Esophagus (tissue), 2 donors: Measurements from ENCODE around the gene DLGAP4. TPM values are rescaled to one million over a fixed set of nuclear protein-coding genes. Genes with fewer than 3 reads are reported as not detected.
A peak's percentile ranks its signal among the peaks of the same experiment; 100 is the strongest.

ENCODE experiments used
- H3K27ac ChIP-seq, 2 donors: one replicate each; pipeline ENCODE4 v1.5.1; 2013; ENCODE audit warnings: low read depth in 2 of 2, mild to moderate bottlenecking in 2 of 2, inconsistent platforms in 1 of 2, low read length in 1 of 2, moderate library complexity in 1 of 2
- H3K27me3 ChIP-seq, 2 donors: one replicate each; pipeline ENCODE4 v1.6.1; 2013; ENCODE audit warnings: low read length in 2 of 2, control low read depth in 1 of 2, mild to moderate bottlenecking in 1 of 2; ENCODE audit not compliant: insufficient read depth in 2 of 2, control insufficient read depth in 1 of 2
- H3K36me3 ChIP-seq, 2 donors: one replicate each; pipeline ENCODE4 v1.6.1; 2013; ENCODE audit warnings: low read length in 1 of 2; ENCODE audit not compliant: control insufficient read depth in 2 of 2, insufficient read depth in 2 of 2
- H3K4me1 ChIP-seq, 2 donors: one replicate each; pipeline ENCODE4 v1.6.1; 2013; ENCODE audit warnings: low read length in 1 of 2; ENCODE audit not compliant: control insufficient read depth in 2 of 2, insufficient read depth in 2 of 2
- H3K4me3 ChIP-seq, 2 donors: one replicate each; pipeline ENCODE4 v1.5.1; 2013; ENCODE audit warnings: low read length in 2 of 2, mild to moderate bottlenecking in 2 of 2, low read depth in 1 of 2, moderate library complexity in 1 of 2
- H3K9me3 ChIP-seq, 2 donors: one replicate each; pipeline ENCODE4 v1.6.1; 2013; ENCODE audit warnings: mild to moderate bottlenecking in 2 of 2, low read depth in 1 of 2, low read length in 1 of 2, moderate library complexity in 1 of 2; ENCODE audit not compliant: control insufficient read depth in 2 of 2, insufficient read depth in 1 of 2
- WGBS, 2 donors: extraction: QIAGEN DNeasy Blood & Tissue Kit; methylation state at CpG; one replicate each; pipeline ENCODE4 v1.1.7; 2013; 5-methylcytosine and 5-hydroxymethylcytosine counted together
- polyA plus RNA-seq, 2 donors: library from polyadenylated mRNA; stranded (reverse); fragments of 200-250 nt; gene quantifications; one replicate each; pipeline ENCODE4 v1.2.3, GENCODE V29; 2013
- donor health status: healthy with polysubstance abuse.
- donor health status: Bipolar disorder and iron deficiency.

Gene DLGAP4
- polyA plus RNA-seq, 2 donors: 15.8 to 24.3 TPM

GRCh38 chr20:36546111-36546736, 240.1 kb downstream of the DLGAP4 start:
- 72 to 77% methylated on average over 14 of the region's 14 CpGs for WGBS, 2 donors
- Histone ChIP-seq H3K27ac (no peak overlapping the region), H3K9me3 (no peaks in the 10 kb centered on the region), H3K36me3 (peaks cover 3 to 9% of the 10 kb centered on the region in 2 donors), H3K27me3 (no peaks in the 10 kb centered on the region), H3K4me1 (peaks cover 0 to 15% of the 10 kb centered on the region in 2 donors), H3K4me3 (no peak overlapping the region)

GRCh38 chr20:36547186-36548005, 241.3 kb downstream of the DLGAP4 start:
- peak overlapping the region; percentile 2 to 12 for H3K27ac ChIP-seq
- H3K4me1 ChIP-seq: peaks cover 0 to 15% of the 10 kb centered on the region in 2 donors
- WGBS, 2 donors: 72 to 78% methylated on average over 12 of the region's 12 CpGs
- no peak overlapping the region for H3K4me3 ChIP-seq
- H3K9me3 ChIP-seq: no peaks in the 10 kb centered on the region
- H3K27me3 ChIP-seq: no peaks in the 10 kb centered on the region
- H3K36me3 ChIP-seq: peaks cover 3 to 9% of the 10 kb centered on the region in 2 donors

GRCh38 chr20:36548006-36548315, 241.8 kb downstream of the DLGAP4 start:
- H3K27ac ChIP-seq: no peak overlapping the region
- H3K9me3 ChIP-seq: no peaks in the 10 kb centered on the region
- peaks cover 3 to 9% of the 10 kb centered on the region in 2 donors for H3K36me3 ChIP-seq
- H3K4me3 ChIP-seq: no peak overlapping the region
- H3K27me3 ChIP-seq: no peaks in the 10 kb centered on the region
- WGBS, 2 donors: 71 to 78% methylated on average over 12 of the region's 12 CpGs
- H3K4me1 ChIP-seq: peaks cover 0 to 15% of the 10 kb centered on the region in 2 donors

GRCh38 chr20:36548704-36549627, 242.8 kb downstream of the DLGAP4 start:
- no peaks in the 10 kb centered on the region for H3K27me3 ChIP-seq
- 81% methylated on average over 23 of the region's 23 CpGs for WGBS, 2 donors
- peaks cover 0 to 15% of the 10 kb centered on the region in 2 donors for H3K4me1 ChIP-seq
- H3K9me3 ChIP-seq: no peaks in the 10 kb centered on the region
- no peak overlapping the region for H3K27ac ChIP-seq
- H3K4me3 ChIP-seq: no peak overlapping the region
- H3K36me3 ChIP-seq: peaks cover 3 to 9% of the 10 kb centered on the region in 2 donors

- no peaks in the 10 kb centered on the region for H3K9me3 ChIP-seq
- no peaks in the 10 kb centered on the region for H3K27me3 ChIP-seq
- H3K4me1 ChIP-seq: peaks cover 0 to 12% of the 10 kb centered on the region in 2 donors
- peak overlapping the region; percentile 45 to 71 for H3K27ac ChIP-seq
- H3K36me3 ChIP-seq: peaks cover 3 to 9% of the 10 kb centered on the region in 2 donors
- 72 to 80% methylated on average over 9 of the region's 9 CpGs for WGBS, 2 donors
- no peak overlapping the region for H3K4me3 ChIP-seq
Measured at GRCh38 chr20:36549628-36549941, 243.4 kb downstream of the DLGAP4 start.

GRCh38 chr20:36549942-36550789, 244.0 kb downstream of the DLGAP4 start:
- WGBS, 2 donors: 72 to 81% methylated on average over 14 to 16 of the region's 16 CpGs
- Histone ChIP-seq H3K27ac (peak overlapping the region; percentile 45 to 71), H3K9me3 (no peaks in the 10 kb centered on the region), H3K4me3 (no peak overlapping the region), H3K27me3 (no peaks in the 10 kb centered on the region), H3K4me1 (peaks cover 0 to 12% of the 10 kb centered on the region in 2 donors), H3K36me3 (peaks cover 3 to 9% of the 10 kb centered on the region in 2 donors)

DNA sequence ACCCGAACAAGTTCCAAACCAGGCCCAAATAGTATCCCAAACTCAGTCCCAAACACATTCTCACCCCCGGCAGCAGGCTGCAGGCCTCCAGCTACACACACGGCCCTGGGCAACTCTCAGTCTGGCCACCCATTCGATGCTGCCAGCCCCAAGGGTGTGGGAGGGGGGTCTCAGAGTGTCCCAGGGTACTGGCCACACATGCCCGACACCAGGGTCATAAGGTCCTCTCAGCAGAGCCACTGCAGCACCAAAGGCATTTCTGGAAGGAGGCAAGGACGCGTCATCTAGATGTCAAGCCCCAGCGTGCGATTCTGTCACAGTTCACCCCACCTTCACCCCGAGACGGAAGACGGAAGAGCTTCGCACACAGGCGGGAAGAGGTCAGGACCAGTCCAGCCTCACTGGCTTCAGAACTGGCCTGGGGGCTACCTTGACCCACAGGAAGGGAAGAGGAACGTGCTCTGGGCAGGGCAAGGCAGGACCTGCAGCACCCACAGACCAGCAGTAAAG, 244.7 kb downstream of the DLGAP4 start:
- peak overlapping the region; percentile 1 to 71 for H3K27ac ChIP-seq
- 37 to 64% methylated on average over 15 of the region's 15 CpGs for WGBS, 2 donors
- no peaks in the 10 kb centered on the region for H3K27me3 ChIP-seq
- H3K9me3 ChIP-seq: no peaks in the 10 kb centered on the region
- no peak overlapping the region for H3K4me3 ChIP-seq
- peaks cover 3 to 9% of the 10 kb centered on the region in 2 donors for H3K36me3 ChIP-seq
- H3K4me1 ChIP-seq: peaks cover 0 to 12% of the 10 kb centered on the region in 2 donors

GRCh38 chr20:36555248-36555647, 249.1 kb downstream of the DLGAP4 start:
- Histone ChIP-seq H3K4me3 (no peak overlapping the region), H3K4me1 (peaks cover 0 to 9% of the 10 kb centered on the region in 2 donors), H3K27me3 (no peaks in the 10 kb centered on the region), H3K36me3 (no peaks in the 10 kb centered on the region), H3K9me3 (no peaks in the 10 kb centered on the region), H3K27ac (no peak overlapping the region)
- 89 to 90% methylated on average over 2 of the region's 2 CpGs for WGBS, 2 donors
